ENCODE results near the gene FGFR2. TPM values are rescaled to one million over a fixed set of nuclear protein-coding genes. Genes with fewer than 3 reads are reported as not detected.

The FGFR2 gene
- total RNA-seq, 1 experiment from 2014 or later, result 135 TPM

DNA sequence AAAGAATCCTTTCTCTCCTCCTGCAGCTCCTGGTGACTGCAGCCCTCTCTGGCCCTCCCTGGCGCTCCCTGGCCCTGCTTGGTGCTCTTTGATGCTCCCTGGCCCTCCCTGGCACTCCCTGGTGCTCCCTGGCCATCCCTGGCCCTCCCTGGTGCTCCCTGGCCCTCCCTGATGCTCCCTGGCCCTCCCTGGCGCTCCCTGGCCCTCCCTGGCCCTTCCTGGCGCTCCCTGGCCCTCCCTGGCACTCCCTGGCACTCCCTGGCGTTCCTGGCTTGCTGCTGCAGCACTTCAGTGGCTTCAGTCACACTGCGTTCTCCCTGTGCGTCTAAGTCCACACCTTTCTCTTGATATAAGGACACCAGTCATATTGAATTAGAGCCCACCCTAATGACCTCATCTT is 15.2 kb upstream of the FGFR2 start:
- Histone ChIP-seq H3T11ph (ENCODE audit: low read length) (no peak overlapping the region), H3K14ac (ENCODE audit: insufficient read depth, low read length) (no peak overlapping the region), H2BK5ac (ENCODE audit: insufficient read length, low read length) (no peak overlapping the region), H4K5ac (ENCODE audit: insufficient read length, low read depth, low read length) (no peak overlapping the region), H3K4me1 (ENCODE audit: insufficient read depth, low read length) (no peaks in the 10 kb centered on the region), H4K91ac (ENCODE audit: insufficient read length, low read depth, low read length) (no peak overlapping the region), H3K9ac (ENCODE audit: extremely low read depth, insufficient read length, low read length) (no peak overlapping the region), H3K27me3 (ENCODE audit: insufficient read depth, low read length) (no peaks in the 10 kb centered on the region), H3K18ac (ENCODE audit: insufficient read length, low read depth, low read length) (no peak overlapping the region), H4K8ac (replicated peaks; ENCODE audit: insufficient read length, low read depth, low read length) (no peak overlapping the region), H3K4ac (ENCODE audit: low read depth, low read length) (no peak overlapping the region), H3K79me2 (ENCODE audit: insufficient read depth, low read length) (no peaks in the 10 kb centered on the region), H3K9me3 (ENCODE audit: control insufficient read depth, low read depth, low read length) (no peaks in the 10 kb centered on the region), H2BK15ac (ENCODE audit: low read depth, low read length) (no peak overlapping the region), H3K27ac (ENCODE audit: insufficient read length, low read depth, low read length) (no peak overlapping the region), H4K20me1 (ENCODE audit: control insufficient read depth, insufficient read depth, insufficient read length) (no peaks in the 10 kb centered on the region), H3K56ac (ENCODE audit: insufficient read length, low read depth, low read length) (no peak overlapping the region), H3K79me1 (ENCODE audit: insufficient read depth, low read depth, low read length, poor library complexity, severe bottlenecking) (no peaks in the 10 kb centered on the region), H3K23ac (ENCODE audit: insufficient read length, low read depth, low read length) (no peak overlapping the region), H3K23me2 (ENCODE audit: insufficient read length, low read depth, low read length, poor library complexity, severe bottlenecking) (no peaks in the 10 kb centered on the region), H2BK20ac (ENCODE audit: low read depth, low read length, poor library complexity, severe bottlenecking) (no peak overlapping the region), H2AK5ac (ENCODE audit: insufficient read length, low read length) (no peak overlapping the region), H3K4me2 (ENCODE audit: insufficient read depth, insufficient read length, low read length) (no peak overlapping the region), H2BK120ac (ENCODE audit: low read depth, low read length, poor library complexity, severe bottlenecking) (no peak overlapping the region), H2AFZ (ENCODE audit: low read length) (no peak overlapping the region), H2BK12ac (ENCODE audit: insufficient read length, low read depth, low read length) (no peak overlapping the region)
- TF ChIP-seq, protein P1, sequence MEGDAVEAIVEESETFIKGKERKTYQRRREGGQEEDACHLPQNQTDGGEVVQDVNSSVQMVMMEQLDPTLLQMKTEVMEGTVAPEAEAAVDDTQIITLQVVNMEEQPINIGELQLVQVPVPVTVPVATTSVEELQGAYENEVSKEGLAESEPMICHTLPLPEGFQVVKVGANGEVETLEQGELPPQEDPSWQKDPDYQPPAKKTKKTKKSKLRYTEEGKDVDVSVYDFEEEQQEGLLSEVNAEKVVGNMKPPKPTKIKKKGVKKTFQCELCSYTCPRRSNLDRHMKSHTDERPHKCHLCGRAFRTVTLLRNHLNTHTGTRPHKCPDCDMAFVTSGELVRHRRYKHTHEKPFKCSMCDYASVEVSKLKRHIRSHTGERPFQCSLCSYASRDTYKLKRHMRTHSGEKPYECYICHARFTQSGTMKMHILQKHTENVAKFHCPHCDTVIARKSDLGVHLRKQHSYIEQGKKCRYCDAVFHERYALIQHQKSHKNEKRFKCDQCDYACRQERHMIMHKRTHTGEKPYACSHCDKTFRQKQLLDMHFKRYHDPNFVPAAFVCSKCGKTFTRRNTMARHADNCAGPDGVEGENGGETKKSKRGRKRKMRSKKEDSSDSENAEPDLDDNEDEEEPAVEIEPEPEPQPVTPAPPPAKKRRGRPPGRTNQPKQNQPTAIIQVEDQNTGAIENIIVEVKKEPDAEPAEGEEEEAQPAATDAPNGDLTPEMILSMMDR (conservative IDR thresholded peaks at IDR 0.05), result no peak
- no peak overlapping the region; a peak in 1 of 7 replicates for H3K27ac Mint-ChIP-seq
- peaks cover 0 to 2% (median 1%) of the 10 kb centered on the region in 3 experiments; a peak in 5 of 7 replicates for H3K36me3 Mint-ChIP-seq (ENCODE audit: insufficient read depth in 1 of 3, low read depth in 3 of 3)
- H3K9me3 Mint-ChIP-seq, result peaks cover 1 to 2% of the 10 kb centered on the region in 2 experiments
- WGBS (ENCODE audit: extremely low coverage, insufficient read length, low lambda C conversion rate), result no CpG with 5 or more reads among the region's 6 CpGs
- DNase-seq, result no peak
- H3K4me1 Mint-ChIP-seq, result peaks cover 0 to 17% of the 10 kb centered on the region in 2 experiments; a peak in 3 of 4 replicates
- no peak overlapping the region for H3K4me3 Mint-ChIP-seq
- H3K27me3 Mint-ChIP-seq (ENCODE audit: low read depth), result peaks cover 6% of the 10 kb centered on the region

All from H9 (cell line).